GM12801 (cell line): ENCODE data around the gene YPEL4.

ENCODE experiments used
- TF ChIP-seq, protein P1 (sequence below): IDR thresholded peaks from one replicate; pipeline ENCODE4 v1.5.1; 2011; ENCODE audit warnings: control low read depth; ENCODE audit not compliant: insufficient read length; ENCODE audit errors: extremely low read depth

The YPEL4 gene

DNA sequence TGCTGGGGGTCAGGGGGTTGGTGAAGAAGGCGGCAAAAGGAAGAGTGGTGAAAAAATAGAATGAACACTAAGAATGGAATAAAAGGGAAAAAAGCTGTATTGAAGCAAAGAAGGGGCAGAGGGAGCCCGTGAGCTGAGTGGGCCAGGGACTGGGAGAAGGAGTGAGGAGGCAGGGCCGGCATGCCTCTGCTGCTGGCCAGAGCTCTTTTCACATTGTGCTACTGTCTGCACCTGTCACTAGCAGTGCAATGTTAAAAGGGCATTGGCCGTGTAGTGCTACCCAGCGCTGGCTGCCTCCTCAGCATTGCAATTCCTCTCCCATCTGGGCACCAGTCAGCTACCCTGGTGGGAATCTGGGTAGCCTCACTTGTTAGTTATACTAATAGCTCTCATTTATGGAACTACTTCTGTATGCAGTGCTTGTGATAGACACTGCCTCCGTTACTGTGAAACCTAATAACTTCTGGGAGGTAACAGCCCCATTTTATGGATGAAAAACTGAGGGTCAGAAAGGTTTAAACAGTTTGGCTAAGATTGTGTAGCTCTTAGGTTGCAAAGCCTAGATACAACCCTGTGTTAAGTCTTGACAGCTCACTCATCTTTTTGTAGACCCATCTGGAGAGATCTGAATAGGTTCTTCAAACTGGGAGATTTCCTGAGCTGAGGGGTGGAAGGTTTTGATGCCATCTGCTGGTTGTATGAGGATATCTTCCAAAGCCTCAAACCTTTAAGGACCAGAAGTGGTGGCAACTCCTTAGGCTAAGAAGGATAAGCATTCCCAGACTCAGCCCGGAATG is 8.5 kb downstream of the YPEL4 start:
- TF ChIP-seq, protein P1, sequence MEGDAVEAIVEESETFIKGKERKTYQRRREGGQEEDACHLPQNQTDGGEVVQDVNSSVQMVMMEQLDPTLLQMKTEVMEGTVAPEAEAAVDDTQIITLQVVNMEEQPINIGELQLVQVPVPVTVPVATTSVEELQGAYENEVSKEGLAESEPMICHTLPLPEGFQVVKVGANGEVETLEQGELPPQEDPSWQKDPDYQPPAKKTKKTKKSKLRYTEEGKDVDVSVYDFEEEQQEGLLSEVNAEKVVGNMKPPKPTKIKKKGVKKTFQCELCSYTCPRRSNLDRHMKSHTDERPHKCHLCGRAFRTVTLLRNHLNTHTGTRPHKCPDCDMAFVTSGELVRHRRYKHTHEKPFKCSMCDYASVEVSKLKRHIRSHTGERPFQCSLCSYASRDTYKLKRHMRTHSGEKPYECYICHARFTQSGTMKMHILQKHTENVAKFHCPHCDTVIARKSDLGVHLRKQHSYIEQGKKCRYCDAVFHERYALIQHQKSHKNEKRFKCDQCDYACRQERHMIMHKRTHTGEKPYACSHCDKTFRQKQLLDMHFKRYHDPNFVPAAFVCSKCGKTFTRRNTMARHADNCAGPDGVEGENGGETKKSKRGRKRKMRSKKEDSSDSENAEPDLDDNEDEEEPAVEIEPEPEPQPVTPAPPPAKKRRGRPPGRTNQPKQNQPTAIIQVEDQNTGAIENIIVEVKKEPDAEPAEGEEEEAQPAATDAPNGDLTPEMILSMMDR, result no peak

DNA sequence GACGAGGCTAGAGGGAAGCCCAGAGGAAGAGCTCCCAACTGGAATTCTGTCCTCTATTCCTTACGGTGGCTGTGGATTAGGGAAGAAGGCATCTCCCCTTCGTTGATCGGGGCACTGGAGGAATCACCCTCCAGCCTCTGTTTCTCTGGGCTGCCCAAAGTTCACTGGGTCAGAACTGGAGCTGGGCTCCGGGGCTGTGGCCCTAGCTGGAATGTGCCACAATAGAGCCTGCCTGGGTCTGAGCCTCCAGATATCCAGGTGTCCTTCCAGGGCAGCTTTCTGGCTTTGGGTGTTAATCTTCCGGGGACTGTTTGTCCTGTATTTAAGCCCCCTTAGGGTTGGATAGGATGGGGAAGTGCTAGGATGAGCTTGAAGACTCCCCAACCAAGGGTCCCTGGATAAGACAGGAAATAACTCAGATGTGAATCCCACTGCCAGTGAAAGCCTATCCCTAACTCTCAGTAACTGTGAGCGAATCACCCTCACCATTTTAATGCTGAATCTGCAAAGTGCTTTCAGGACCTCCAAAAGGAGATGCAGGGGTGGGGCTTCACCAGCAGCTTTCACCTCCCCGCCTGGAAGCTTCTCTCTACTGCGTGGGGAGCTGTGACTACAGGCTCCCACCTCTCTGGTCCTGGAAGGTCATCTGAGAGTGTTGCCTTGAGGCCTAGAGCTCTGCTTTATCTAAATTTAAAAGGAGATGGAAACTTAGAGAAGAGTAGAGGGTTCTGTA is 9.5 kb downstream of the YPEL4 start:
- TF ChIP-seq, protein P1, result no peak

DNA sequence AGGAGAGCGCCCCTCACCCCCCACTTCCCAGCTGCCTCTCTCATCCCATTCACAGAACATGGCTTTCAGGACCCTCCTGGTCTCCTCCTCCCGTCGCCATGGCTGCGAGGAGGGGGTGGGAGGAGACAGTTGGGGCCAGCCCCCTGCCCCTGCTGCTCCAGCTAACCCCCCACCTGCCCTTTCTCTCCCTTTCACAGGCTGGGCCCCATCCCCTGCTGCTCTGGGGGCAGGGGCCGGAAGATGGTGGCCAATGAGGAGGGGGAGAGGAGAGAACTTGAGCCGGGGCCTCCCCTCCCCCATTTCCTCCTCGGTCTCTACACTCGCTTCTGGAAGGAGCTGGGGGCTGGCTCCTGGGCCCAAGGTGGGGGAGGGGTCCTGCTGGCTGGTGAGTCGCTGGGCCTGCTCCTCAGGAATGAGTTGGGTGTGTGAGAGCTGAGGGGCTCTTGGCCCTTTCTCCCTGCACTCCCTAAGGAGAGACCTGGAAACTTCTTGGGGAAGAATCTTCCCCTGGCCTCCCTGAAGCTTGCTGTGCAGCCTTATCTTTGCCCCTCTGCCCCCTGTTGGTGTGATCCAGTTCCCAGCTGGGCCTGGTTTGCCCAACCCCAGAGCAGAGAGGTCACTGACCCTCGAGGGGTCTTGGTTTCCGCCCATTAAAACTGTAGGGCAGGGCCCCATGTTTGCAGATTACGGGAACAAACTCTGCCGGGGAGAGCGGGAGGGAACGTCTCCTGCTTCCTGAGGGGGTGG is 10.2 kb downstream of the YPEL4 start:
- TF ChIP-seq, protein P1, result no peak

DNA sequence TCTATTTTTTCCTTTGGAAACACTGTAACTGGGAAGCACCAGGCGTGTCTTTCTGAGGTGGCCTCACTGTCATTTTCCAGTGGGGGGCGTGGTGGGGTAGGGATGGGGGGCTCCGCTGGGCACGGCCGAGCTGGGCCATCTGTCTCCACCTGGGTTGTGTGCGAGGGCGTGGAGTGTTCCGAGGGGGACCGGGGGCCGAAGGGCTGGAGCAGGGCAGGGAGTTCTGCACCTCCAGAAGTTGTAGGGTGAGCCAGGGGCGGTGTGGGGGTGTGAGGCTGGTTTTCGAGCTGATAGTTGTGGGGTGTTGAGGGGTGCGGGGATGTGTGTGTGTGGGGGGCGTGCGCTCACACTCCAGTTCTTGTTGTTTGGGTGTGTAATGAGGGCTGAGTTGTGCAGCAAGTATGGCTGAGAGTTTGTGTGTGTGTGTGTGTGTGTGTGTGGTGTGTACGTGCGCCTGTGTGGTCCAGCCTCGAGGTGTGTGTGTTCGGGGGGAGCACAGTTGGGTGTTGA is 10.8 kb downstream of the YPEL4 start:
- TF ChIP-seq, protein P1, result no peak

DNA sequence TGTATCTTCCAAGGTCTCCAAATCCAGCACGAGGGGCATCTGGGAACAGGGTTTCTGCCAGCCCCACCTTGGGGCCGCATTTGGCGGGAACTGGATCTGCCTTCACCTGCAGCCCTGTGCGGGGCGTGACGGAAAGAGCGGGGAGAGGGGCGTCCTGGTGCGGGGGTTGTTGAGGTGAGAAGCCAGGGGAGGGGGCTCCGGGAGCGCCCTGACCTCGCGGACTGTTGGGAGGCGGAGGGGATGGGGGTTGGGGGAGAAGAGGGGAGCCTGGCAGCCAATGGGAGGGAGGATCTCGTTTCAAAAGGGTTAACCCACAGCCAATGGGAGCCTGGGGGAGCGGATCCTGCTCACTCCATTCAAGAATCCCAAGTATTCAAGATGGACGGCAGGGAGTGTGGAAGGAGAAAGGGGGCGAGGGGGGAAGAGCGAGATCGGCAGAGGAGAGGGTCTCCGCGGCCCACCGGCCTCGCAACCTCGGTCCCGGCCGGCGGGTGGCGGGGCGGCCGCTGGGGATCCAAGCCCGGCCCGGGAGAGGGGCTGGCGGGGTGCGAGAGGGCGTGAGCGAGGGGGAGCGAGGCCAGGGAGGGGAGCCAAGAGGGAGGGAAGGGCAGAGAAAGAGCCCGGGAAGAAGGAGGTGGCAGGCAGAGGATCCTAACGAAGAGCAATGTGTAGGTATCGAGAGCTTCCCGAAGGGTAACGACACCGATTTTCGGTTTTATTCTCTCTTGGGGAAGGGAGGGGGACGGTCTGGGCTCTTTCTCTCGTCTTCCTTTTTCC is 11.5 kb downstream of the YPEL4 start:
- TF ChIP-seq, protein P1, result no peak

DNA sequence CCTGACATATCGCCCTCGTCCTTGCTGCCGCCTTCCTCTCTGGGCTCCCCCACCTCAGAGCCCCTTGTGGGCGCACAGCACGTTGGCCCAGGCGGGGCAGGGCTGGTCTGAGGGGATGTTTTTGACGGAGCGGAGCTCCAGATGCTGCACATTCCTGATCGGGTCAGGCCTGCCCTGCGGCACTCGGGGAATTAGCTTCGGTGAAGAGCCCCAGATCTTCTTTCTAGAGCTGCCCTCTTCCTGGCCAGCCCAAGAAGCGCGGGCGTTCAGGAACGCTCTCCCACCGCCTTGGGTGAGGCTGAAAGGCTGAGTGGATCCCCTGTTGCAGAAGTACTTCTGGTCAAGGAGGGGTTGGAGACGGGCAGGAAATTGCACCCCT is 12.1 kb downstream of the YPEL4 start:
- TF ChIP-seq, protein P1, result no peak
